LNCaP clone FGC (cell line): ENCODE measurements around the gene ACSF2.

Experiments
- DNase-seq: peaks from one replicate; pipeline ENCODE4 v3.0.0-alpha.2; 2011; ENCODE audit warnings: low read depth
- H3K4me3 ChIP-seq: 2 replicates; pipeline ENCODE4 v1.5.1; 2011; ENCODE audit warnings: mild to moderate bottlenecking, low read depth, low read length, control low read depth
- CTCF ChIP-seq: IDR thresholded peaks from 2 replicates; pipeline ENCODE4 v1.5.1; 2012; ENCODE audit warnings: mild to moderate bottlenecking; ENCODE audit not compliant: control insufficient read depth, insufficient read depth; ENCODE audit errors: extremely low read depth

Gene ACSF2

DNA sequence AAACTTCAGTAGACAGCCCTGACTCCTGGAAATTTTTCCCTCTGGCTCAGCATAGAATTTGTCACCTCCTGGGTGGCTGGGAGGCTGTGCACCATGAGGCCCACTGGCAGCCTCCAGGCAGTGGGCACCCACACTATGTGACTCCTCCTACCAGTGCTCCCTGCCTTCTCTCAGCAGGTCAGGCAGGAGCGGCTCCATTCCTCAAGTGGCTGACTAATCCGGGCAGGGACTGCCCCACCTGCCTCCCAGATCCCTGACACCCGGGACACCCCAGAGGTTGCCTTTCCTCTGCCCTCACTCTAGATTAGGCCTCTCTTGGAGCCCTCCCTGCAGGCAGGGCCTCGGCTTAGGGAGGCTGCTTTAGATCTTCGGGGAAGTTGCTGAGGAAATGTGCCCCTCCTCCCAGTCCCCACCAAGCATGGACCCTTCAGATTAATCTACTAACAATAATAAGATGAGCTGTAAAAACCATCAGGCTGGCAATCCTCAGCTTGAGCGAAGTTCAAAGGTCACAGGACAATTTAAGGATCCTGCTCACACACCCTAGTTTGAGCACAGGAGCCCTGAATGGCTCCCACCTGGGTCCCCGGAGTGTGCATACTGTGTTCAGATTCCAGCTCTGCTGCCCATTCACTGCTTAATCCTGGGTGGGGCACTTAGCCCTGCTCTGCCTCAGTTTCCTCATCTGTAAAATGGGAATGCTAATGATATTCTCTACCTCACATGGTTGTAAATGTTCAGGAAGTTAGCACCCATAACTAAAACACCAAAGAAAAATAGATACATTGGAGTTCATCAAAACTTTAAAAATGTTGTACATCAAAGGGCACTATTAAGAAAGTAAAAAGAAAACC is 72.2 kb downstream of the ACSF2 start:
- no peak for DNase-seq
- no peak overlapping the region for H3K4me3 ChIP-seq
- no peak for TF ChIP-seq CTCF

- TF ChIP-seq CTCF = no peak
- DNase-seq = no peak
- no peak overlapping the region for H3K4me3 ChIP-seq
These were observed 73.3 kb downstream of the ACSF2 start for GRCh38 chr17:50499270-50499669.

- TF ChIP-seq CTCF = no peak
- no peak for DNase-seq
- no peak overlapping the region for H3K4me3 ChIP-seq
These were observed 73.7 kb downstream of the ACSF2 start for GRCh38 chr17:50499721-50500120.

DNA sequence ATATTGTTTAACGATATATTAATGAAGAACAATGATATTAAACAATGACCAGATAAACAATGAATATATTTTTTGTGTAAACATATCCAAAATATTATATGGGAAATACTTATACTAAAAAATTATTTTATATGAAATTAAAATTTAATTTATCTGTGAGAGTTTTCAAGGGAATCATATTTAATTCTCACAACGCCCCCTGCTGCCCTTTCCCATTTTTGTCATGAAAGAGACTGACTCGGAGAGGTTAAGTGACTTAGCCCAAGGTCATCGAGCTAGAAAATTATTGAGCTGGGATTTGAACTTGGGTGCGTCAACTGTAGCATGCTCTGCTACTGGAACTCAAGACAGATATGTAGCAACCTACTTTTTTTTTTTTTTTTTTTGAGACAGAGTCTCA is 75.0 kb downstream of the ACSF2 start:
- no peak for DNase-seq
- H3K4me3 ChIP-seq = no peak overlapping the region
- TF ChIP-seq CTCF = peak; percentile 48

- no peak for DNase-seq
- no peak for TF ChIP-seq CTCF
- no peak overlapping the region for H3K4me3 ChIP-seq
These were observed 76.4 kb downstream of the ACSF2 start for GRCh38 chr17:50502301-50502990.

GRCh38 chr17:50505591-50506130 is 79.6 kb downstream of the ACSF2 start:
- H3K4me3 ChIP-seq = no peak overlapping the region
- DNase-seq = no peak

More at GRCh38 chr17:50505591-50506130, 79.6 kb downstream of the ACSF2 start:
- TF ChIP-seq CTCF = no peak
